ENCODE results near the gene FAM13A.
A peak's percentile ranks its signal among the peaks of the same experiment; 100 is the strongest.

FAM13A gene

DNA sequence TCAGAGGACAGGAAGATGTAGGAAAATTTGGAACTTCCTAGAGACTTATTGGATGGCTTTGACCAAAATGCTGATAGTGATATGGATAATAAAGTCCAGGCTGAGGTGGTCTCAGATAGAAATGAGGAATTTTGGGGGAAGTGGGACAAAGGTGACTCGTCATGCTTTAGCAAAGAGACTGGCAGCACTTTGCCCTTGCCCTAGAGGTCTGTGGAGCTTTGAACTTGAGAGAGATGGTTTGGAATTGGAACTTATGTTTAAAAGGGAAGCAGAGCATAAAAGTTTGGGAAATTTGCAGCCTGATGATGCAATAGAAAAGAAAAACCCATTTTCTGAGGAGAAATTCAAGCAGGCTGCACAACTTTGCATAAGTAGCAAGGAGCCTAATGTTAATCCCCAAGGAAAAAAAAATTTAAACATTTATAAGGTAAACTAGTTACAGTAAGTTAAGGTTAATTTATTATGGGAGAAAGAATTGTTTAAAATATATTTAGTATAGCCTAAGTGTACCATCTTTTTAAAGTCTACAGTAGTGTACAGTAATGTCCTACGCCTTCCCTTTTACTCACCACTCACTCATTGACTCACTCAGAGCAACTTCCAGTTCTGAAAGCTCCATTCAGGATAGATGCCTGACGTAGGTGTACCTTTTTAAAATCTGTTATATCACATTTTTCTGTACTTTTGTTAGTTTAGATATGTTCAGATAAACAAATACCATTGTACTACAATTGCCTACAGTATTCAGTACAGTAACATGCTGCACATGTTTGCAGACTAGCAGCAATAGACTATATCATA lies 101.2 kb downstream of the FAM13A start:
- peak; percentile 9 for DNase-seq (ENCODE audit: low read depth)
- TF ChIP-seq, protein P1, sequence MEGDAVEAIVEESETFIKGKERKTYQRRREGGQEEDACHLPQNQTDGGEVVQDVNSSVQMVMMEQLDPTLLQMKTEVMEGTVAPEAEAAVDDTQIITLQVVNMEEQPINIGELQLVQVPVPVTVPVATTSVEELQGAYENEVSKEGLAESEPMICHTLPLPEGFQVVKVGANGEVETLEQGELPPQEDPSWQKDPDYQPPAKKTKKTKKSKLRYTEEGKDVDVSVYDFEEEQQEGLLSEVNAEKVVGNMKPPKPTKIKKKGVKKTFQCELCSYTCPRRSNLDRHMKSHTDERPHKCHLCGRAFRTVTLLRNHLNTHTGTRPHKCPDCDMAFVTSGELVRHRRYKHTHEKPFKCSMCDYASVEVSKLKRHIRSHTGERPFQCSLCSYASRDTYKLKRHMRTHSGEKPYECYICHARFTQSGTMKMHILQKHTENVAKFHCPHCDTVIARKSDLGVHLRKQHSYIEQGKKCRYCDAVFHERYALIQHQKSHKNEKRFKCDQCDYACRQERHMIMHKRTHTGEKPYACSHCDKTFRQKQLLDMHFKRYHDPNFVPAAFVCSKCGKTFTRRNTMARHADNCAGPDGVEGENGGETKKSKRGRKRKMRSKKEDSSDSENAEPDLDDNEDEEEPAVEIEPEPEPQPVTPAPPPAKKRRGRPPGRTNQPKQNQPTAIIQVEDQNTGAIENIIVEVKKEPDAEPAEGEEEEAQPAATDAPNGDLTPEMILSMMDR (IDR thresholded peaks at IDR 0.05; ENCODE audit: insufficient read depth, low read depth, low read length, missing control alignments): no peak
- H3K4me3 ChIP-seq (ENCODE audit: low read length): no peak overlapping the region

DNA sequence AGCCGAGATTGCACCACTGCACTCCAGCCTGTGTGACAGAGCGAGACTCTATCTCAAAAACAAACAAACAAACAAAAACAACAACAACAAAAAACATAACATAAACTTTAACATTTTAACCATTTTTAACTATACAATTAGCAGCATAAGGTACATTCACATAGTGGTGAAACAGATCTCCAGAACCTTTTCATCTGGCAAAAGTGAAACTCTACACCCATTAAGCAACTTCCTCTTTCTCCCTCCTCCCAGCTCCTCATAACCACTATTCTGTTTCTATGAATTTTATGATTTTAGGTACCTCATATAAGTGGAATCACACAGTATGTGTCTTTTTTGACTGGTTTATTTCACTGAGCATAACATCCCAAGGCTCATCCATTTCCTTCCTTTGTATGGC lies 103.6 kb downstream of the FAM13A start:
- DNase-seq (ENCODE audit: low read depth): no peak
- TF ChIP-seq, protein P1 (IDR thresholded peaks at IDR 0.05; ENCODE audit: insufficient read depth, low read depth, low read length, missing control alignments): no peak
- no peak overlapping the region for H3K4me3 ChIP-seq (ENCODE audit: low read length)

- no peak overlapping the region for H3K4me3 ChIP-seq (ENCODE audit: low read length)
- TF ChIP-seq, protein P1 (IDR thresholded peaks at IDR 0.05; ENCODE audit: insufficient read depth, low read depth, low read length, missing control alignments): no peak
- DNase-seq (ENCODE audit: low read depth): no peak
These were observed 104.9 kb downstream of the FAM13A start for GRCh38 chr4:88952081-88952480.

DNA sequence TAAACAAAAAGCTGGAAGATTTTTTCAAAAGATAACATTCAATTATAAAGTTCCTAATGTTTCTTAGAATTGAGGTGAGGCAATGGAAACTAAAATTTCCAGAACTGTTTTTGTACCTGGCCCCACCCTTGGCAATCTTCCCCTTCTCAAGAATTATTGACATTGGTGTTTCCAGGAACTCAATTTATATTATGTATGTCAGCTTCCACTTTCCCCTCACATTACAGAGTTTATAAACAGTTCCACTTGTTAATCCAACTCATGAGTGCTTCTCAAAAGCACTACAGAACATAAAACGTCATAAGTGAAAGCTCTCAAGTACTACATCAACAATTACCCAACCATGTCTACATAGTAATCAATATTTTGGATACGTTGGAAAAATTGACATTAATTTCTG lies 107.4 kb downstream of the FAM13A start:
- TF ChIP-seq, protein P1 (IDR thresholded peaks at IDR 0.05; ENCODE audit: insufficient read depth, low read depth, low read length, missing control alignments): no peak
- no peak overlapping the region for H3K4me3 ChIP-seq (ENCODE audit: low read length)
- no peak for DNase-seq (ENCODE audit: low read depth)

DNA sequence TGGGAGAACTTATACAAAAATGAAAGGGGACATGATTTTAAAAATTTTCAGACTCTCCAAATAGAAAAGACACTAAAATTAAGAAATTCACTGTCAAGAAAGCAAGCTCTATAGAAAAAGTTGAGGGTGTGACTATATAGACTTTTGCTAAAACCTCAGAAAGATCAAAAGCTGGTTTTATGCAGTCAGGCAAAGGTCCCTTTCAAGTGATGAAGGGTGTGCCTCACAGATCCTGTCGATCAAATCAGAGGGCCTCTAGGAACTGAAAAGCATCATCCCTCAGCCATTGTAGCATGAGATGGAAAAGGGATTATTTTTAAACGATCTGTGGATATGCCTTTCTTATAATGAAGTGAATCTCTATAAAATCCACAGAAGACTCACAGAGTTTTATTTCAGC lies 116.5 kb downstream of the FAM13A start:
- TF ChIP-seq, protein P1 (IDR thresholded peaks at IDR 0.05; ENCODE audit: insufficient read depth, low read depth, low read length, missing control alignments): no peak
- H3K4me3 ChIP-seq (ENCODE audit: low read length): no peak overlapping the region
- no peak for DNase-seq (ENCODE audit: low read depth)

DNA sequence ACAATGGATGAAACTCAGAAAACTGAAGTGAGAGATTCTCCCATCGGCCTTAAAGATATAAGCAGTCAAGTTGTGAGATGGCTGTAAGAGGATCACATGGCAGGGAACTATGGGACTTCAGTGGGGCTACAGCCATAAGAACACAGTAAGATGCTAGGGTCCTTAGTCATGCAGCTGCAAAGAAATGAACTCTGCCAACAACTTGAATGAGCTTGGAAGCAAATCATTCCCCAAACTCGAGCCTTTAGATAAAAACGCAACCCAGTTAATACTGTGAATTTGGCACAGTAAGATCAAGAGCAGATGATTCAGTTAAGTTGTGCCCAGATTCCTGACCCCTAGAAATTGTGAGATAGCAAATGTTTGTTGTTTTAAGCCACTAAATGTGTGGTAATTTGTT lies 117.3 kb downstream of the FAM13A start:
- H3K4me3 ChIP-seq (ENCODE audit: low read length): no peak overlapping the region
- DNase-seq (ENCODE audit: low read depth): no peak
- TF ChIP-seq, protein P1 (IDR thresholded peaks at IDR 0.05; ENCODE audit: insufficient read depth, low read depth, low read length, missing control alignments): no peak

DNA sequence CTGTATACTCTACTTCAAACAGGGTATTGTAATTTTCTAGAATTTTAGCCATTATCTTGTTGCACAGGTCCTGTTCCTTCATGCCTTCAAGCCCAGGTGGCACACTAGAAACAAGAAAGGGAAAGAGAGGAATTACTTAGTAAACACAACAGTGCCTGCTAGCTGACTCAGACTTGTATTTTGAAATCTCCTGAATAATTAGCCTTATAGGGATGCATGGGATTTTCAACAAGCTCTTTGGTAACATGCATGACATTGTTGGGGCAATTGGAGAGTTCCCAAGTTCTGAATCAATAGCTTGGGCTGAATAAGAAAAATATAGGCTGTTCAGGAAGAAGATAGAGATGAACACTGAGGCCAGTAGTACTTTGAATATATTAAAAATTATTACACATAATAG lies 118.8 kb downstream of the FAM13A start:
- H3K4me3 ChIP-seq (ENCODE audit: low read length): no peak overlapping the region
- DNase-seq (ENCODE audit: low read depth): peak; percentile 96
- TF ChIP-seq, protein P1 (IDR thresholded peaks at IDR 0.05; ENCODE audit: insufficient read depth, low read depth, low read length, missing control alignments): peak; percentile 29

Data from epithelial cell of esophagus (primary cell).